SK-N-MC (cell line): ENCODE measurements around the gene TRIM64.
"Not testable (repeated sequence)": the region's sequence is repeated elsewhere in the genome, so short reads cannot be mapped to it uniquely, and the experiment has no call there.

ENCODE experiments used
- DNase-seq: peaks from one replicate; pipeline ENCODE4 v3.0.0-alpha.2; 2011; ENCODE audit warnings: low read depth, low spot score
- H3K27ac ChIP-seq: fragments of 200-600 bp; sonication (generic); 2 replicates; pipeline ENCODE4 v1.5.1; 2016; ENCODE audit warnings: mixed run types
- H3K36me3 ChIP-seq: fragments of 200-600 bp; sonication (generic); 2 replicates; pipeline ENCODE4 v1.6.1; 2017; ENCODE audit warnings: antibody characterized with exemption, low read length, mixed read lengths; ENCODE audit not compliant: insufficient read depth
- H3K4me3 ChIP-seq: fragments of 200-600 bp; sonication (generic); 2 replicates; pipeline ENCODE4 v1.5.1; 2016
- H3K9ac ChIP-seq: fragments of 200-600 bp; sonication (generic); 2 replicates; pipeline ENCODE4 v1.8.0; 2017; ENCODE audit warnings: mixed run types, mixed read lengths; ENCODE audit not compliant: insufficient read length
- H3K9me3 ChIP-seq: fragments of 200-600 bp; sonication (generic); 2 replicates; pipeline ENCODE4 v1.6.1; 2017; ENCODE audit warnings: low read depth, mild to moderate bottlenecking, antibody characterized with exemption, low read length, moderate library complexity, mixed read lengths
- EZH2 ChIP-seq: fragments of 200-600 bp; sonication (generic); IDR thresholded peaks from one replicate; pipeline ENCODE4 v1.6.1; 2017; ENCODE audit warnings: antibody characterized with exemption
- FOXP2 ChIP-seq: optimal IDR thresholded peaks from 2 replicates; pipeline ENCODE3; 2011; ENCODE audit warnings: mild to moderate bottlenecking, moderate library complexity; ENCODE audit not compliant: insufficient read depth; ENCODE audit errors: extremely low read length, control extremely low read depth
- POLR2AphosphoS5 ChIP-seq: IDR thresholded peaks from 2 replicates; pipeline ENCODE4 v1.6.1; 2012; ENCODE audit warnings: mild to moderate bottlenecking, low read depth, low read length, borderline replicate concordance

The TRIM64 gene, protein sequence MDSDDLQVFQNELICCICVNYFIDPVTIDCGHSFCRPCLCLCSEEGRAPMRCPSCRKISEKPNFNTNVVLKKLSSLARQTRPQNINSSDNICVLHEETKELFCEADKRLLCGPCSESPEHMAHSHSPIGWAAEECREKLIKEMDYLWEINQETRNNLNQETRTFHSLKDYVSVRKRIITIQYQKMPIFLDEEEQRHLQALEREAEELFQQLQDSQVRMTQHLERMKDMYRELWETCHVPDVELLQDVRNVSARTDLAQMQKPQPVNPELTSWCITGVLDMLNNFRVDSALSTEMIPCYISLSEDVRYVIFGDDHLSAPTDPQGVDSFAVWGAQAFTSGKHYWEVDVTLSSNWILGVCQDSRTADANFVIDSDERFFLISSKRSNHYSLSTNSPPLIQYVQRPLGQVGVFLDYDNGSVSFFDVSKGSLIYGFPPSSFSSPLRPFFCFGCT

DNA sequence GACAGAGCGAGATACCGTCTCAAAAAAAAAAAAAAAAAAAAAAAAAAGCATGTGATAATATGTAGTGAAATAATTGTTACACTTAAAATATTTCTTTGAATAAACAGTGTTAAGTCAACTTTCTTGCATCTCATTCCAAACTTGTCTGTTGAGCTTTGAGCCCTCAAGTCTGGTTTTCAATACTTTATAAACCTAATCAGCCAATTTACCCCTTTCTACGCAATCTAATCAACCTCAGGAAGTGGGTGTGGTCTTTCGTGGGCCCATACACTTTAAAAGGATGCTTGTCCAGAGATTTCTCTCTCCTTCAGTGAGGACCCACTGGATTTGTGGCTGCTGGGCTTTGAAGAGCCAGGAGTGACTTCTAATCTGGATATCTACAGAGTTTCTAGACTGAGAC is at the start of gene TRIM64:
TRIM64 (plus strand) TSS at position 301 of the 400 bp plus-strand sequence. CDS start 2,467 bp downstream, outside the sequence.
- H3K9ac ChIP-seq, H3K4me3 ChIP-seq, H3K9me3 ChIP-seq, DNase-seq, H3K36me3 ChIP-seq, H3K27ac ChIP-seq: not testable (repeated sequence)

DNA sequence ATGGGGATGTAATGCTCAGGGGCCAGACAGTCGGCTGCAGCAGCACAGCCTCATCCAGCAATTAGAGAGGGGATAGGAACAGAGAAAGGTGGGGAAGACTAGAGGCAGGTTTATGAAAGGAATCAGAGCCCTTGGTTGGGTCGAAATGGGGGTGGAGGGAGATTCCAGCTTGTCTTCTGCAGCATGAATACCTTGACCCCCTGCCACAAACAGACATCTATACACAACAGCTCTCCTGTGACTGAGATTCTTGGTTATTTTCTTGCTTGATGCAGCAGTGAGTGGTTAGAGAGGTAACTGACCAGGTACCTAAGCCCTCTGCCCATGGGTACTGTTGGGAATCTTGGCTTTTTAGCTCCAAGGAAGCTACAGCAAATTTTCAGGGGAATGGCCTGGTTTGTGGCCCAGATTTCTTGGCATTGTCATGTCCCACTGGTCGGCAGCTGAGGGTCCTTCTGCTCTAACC is 43.6 kb upstream of the TRIM64 start, which contains the start of gene TRIM49D1:
TRIM49D1 (minus strand) TSS at position 51 of the 466 bp plus-strand sequence. CDS start 4,535 bp downstream, outside the sequence.
- no peaks in the 10 kb centered on the region for H3K9me3 ChIP-seq
- H3K9ac ChIP-seq: no peak within 1 kb of the TSS
- H3K36me3 ChIP-seq: no peaks in the 10 kb centered on the region
- no peak for DNase-seq
- no peak within 1 kb of the TSS for H3K27ac ChIP-seq
- H3K4me3 ChIP-seq: no peak within 1 kb of the TSS
- TF ChIP-seq POLR2AphosphoS5: no peak
- no peak for TF ChIP-seq FOXP2
- no peak for TF ChIP-seq EZH2

DNA sequence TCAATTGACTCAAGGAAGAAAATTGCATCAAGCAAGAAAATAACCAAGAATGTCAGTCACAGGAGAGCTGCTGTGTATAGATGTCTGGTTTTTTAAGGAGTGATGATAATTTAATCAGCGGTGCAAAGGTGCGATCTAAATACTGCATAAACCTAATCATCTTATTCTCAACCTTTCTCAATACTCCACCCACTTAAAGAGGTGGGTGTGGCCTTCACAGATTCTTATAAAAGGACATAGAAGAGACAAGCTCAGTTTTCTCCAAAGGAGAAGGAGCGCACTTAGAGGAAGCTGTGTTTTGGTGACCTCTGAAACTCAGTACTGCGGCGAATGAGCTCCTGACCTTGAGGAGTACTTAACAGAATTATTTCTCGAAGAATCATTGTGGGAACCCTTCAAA is 42.1 kb upstream of the TRIM64 start, which contains the start of gene TRIM49D2:
TRIM49D2 (plus strand) TSS at position 301 of the 400 bp plus-strand sequence. CDS start 2,698 bp downstream, outside the sequence.
- not testable (repeated sequence) for H3K27ac ChIP-seq, H3K9ac ChIP-seq, H3K4me3 ChIP-seq, H3K9me3 ChIP-seq, H3K36me3 ChIP-seq, DNase-seq

DNA sequence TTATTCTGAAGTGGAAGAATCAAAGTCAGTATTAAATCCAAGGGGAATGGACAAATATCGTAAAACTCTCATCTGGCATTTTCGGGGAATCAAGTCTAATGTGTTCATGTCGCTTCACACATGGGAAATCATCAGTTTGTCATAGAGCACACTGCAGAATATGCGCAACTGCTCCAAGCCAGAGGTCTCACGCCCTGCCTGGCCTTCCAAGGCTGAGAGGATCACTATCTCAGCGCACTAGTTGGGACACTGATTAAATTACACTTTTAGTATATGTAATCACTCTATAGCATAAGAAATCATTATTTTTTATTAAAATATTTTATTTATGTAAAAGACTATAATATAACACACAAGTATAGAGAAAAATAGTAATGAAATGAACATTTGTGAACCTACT is 5.0 kb upstream of the TRIM64 start:
- not testable (repeated sequence) for H3K4me3 ChIP-seq, H3K36me3 ChIP-seq, H3K9ac ChIP-seq, H3K9me3 ChIP-seq, H3K27ac ChIP-seq, DNase-seq
